Measurements from ENCODE around the gene OSCAR. TPM values are rescaled to one million over a fixed set of nuclear protein-coding genes. Genes with fewer than 3 reads are reported as not detected.
"Not testable (repeated sequence)": the region's sequence is repeated elsewhere in the genome, so short reads cannot be mapped to it uniquely, and the experiment has no call there.

The OSCAR gene
- total RNA-seq, 1 donor from 2014 or later: 0.40 TPM

DNA sequence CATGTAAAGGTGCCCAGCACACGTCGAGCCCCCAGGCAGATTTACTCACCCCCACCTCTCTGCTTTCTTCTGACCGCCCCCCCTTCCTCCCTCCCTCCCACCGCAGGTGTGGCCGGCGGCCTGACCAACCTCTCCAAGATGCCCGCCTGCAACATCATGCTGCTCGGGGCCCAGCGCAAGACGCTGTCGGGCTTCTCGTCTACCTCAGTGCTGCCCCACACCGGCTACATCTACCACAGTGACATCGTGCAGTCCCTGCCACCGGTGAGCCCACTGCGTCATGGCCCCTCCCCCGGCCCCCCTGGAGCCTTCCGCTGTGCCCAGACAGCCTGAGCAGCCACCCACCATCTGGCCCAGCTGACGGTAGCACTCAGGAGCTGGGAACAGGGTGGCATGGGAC lies 23.8 kb upstream of the OSCAR start:
- no peak for ATAC-seq

DNA sequence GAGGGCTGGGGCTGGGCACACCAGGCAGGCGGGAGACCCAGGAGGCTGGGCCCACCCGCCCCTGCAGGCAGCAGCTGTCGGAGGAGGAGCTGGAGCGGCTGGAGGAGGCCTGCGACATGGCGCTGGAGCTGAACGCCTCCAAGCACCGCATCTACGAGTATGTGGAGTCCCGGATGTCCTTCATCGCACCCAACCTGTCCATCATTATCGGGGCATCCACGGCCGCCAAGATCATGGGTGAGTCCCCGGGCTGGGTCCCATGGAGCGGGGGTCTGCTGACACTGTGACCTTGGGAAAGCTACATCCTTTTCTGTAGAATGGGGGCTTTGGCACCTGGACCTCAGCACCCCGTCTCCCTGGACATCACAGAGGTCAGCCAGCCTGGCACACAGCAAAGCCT lies 23.1 kb upstream of the OSCAR start:
- ATAC-seq: no peak

DNA sequence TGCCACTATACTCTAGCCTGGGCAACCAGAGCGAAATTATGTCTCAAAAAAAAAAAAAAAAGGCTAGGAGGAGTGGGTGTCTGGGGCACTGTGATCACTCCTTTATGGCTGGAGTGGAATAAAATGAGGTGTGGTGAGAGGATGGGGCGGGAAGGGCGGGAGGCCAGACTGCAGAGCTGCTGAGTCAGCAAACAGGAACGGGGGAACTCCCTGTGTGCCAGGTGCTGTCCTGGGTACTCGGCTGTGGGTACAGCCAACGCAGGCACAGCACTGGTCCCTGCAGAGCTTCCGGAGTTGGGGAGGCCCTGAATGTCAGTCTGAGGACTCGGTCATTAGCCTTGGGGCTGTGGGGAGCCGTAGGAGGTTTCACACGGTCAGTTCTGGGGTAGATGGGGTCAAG lies 20.7 kb upstream of the OSCAR start:
- no peak for ATAC-seq

DNA sequence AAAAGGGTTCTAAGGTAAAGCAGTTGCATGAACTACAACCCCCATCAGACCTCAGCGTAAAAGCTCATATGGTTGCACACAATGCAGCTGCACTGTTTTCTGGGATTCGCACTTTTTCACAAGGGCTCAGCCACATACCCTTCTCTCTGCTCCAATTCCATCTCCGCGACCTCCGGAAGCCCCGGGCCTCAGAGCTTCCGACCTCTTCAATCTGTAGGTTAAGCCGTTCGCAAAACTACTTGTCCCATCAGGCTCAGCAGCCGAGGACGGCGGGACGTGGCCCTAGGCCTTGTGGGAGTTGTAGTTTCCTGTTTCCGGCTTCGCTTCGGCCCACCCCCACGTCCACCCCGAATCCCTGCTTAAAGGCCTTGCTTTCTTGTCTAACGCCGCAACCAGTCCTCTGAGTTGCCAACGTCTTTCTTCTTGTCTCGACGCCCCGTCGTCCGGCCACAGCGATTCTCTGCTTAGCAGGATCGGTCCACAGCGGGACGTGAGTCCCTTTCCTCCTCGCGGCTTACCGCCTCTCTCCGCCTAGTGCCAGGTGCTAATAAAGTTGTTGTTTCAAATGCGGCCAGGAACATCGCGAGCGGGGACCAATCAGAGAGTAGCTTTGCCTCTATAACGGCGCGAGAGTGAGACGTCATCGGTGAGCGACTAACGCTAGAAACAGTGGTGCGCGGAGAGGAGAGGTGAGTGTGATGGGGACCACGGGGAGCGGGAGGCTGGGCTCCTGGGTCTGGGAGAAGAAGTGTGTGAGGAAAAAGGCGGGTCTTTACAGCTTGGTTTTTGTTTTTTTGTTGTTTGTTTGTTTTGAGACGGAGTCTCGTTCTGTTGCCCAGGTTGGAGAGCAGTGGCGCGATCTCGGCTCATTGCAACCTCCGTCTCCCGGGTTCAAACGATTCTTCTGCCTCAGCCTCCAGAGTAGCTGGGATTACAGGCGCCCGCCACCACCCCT lies 14.8 kb upstream of the OSCAR start, which contains the start of the genes PRPF31 and TFPT:
Gene PRPF31, plus strand, starts transcription at position 646 of the 955 bp plus-strand sequence. CDS start 2,525 bp downstream, outside the sequence.
Gene TFPT, minus strand, starts transcription at position 549 of the 955 bp plus-strand sequence. Its CDS starts 388 bp downstream, at position 161.
- peak; percentile 94 for ATAC-seq

DNA sequence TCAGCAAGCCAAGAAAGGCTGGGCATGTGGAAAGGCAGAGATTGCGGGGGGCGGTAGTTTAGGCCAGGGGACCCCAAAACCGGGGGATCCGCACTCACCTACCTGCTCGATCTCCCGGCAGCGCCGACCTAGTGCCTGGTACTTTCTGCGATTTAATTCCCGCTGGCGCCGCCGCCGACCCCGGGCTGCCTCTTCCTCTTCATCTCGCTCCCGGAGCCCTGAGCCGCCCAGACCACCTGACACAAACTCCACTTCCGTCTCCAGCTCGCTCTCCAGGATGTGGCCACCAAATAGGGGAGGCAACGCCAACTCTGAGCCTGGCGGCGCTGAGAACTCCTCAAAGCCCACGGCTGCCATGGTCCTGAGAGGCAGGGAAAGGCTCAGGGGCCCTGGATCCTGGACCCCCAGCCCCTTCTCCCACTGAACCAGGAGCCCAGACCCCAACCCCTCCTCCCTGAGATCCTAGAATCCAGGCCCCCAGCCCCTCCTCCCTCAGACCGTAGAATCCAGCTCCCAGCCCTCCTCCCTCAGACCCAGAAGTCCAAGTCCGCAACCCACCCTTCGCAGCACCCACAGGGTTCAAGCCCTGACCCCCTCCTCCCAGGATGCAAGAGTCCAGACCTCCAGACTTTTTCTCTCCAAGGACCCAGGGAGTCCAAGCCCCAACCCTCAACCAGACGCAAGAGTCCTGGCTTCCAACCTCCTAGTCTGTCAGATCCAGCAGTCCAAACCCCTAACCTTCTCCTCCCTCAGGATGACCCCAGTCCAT lies 13.9 kb upstream of the OSCAR start:
- peak; percentile 42 for ATAC-seq

DNA sequence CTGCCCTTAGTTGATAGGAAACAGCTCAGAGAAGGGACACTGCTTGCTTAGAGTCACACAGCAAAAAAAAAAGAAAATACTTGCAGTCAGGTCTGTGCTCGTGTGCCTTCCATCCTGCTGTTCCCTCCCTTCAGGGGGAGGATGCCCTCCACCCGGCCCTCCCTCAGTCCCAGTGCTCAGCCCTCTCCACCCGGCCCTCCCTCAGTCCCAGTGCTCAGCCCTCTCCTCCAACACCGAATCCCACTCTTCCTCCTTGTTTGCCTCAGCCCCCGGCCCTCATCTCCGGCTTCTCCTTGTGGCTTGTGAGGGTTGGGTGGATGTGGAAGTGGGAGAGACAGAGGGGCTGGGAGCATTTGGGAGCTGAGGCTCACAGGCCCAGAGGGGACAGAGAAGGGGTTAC lies 9.0 kb upstream of the OSCAR start:
- peak; percentile 59 for ATAC-seq

DNA sequence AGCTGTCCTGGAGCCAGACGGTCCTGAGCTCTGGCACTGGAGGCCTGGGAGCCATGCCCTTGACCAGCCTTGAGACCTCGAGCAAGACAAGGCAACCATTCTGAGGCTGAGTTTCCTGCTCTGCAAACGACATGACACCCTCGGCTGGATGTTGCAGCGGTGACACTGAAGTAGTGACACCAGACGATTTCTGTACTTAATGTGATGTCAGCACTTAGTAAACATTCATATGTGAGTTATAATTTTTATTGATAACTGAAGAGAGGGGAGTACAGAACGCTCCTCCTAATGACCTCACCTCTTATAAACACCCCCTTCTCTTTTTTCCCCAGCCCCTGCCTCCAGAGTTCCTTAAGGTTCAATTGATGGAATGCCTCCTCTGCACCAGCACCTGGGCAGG lies 7.9 kb upstream of the OSCAR start:
- ATAC-seq: no peak

DNA sequence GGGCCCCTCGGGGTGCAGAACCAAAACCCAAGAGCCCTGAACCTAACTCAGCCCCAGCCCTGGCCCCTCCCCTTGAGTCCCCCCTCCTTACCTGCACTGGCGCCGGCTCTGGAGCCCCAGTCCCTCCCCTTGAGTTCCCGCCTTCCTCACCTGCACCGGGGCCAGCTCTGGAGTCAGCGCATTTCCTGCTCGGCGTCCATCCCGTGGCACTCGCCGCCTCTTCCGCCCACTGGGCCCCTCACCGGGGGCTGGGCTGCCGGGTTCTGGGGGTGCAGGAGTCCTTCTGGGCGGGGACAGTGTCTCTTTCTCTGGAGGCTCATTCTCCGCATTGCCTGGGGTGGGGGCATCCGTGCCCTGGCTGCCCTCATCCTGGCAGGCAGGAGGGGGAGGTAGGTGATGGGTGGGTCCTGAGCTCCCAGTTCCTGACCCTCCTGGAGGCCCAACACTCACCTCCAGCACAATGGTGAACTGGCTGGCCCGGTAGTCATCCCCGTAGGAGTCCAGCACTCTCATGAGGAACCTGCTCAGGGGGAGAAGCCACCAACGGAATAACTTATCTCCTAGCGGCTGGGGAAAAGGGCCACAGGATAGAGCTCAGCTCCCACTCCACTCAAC lies 7.4 kb upstream of the OSCAR start:
- no peak for ATAC-seq

DNA sequence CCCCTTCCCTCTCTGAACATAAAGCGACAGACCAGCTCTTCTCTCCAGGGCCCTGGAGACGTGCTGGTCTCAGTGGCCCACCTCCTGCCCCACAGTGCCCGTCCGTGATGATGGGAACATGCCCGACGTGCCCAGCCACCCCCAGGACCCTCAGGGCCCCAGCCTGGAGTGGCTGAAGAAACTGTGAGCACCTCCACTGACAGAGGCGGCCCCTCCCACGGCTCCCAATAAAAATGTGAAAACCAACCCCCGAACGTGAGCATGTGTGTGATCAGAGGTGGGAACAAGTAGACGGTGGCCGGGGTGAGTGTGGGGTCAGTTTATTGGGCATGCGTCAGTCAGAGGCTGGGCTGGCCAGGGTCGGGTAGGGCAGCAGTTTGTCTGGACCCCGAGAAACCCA lies 6.1 kb upstream of the OSCAR start:
- no peak for ATAC-seq

DNA sequence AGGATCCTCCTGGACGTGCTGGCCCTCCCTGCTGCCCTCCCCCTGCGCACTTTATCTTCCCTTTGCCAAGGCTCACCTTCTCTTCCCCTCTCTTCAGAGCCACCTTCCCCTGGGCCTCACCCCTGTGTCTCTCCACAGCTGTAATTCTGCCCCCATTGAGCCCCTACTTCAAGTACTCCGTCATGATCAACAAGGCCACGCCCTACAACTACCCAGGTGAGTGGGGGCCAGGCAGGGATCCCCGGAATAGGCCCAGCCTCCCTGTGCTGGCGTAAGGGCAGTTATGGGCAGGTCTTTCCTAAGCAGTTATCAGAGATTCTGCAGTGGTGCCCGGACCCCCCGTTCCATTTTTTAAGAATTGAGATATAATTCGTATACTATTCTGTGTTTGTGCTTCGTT lies 5.2 kb upstream of the OSCAR start:
- no peak for ATAC-seq

DNA sequence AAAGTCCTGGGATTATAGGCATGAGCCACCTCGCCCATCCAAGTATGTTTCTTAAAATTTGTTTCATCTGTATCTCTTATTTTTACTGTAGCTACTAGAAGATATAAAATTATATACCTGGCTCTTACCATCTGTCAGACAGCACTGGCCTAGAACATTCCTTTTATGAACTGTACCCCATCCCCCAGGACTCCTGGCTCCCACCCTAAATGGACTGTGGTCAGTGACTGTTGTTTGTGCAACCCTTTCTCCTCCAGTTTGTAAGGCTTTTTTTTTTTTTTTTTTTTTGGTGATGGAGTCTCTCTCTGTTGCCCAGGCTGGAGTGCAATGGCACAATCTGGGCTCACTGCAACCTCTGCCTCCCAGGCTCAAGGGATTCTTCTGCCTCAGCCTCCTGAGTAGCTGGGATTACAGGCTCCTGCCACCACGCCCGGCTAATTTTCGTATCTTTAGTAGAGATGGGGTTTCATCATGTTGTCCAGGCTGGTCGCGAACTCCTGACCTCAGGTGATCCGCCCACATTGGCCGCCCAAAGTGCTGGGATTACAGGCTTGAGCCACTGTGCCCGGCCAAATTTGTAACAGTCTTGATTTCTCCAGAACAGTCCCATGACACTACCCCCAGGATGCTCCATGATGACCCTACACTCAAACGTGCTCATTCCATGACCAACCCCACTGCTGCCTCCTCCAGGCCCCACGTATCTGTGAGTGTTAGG lies 4.6 kb upstream of the OSCAR start:
- ATAC-seq: no peak

DNA sequence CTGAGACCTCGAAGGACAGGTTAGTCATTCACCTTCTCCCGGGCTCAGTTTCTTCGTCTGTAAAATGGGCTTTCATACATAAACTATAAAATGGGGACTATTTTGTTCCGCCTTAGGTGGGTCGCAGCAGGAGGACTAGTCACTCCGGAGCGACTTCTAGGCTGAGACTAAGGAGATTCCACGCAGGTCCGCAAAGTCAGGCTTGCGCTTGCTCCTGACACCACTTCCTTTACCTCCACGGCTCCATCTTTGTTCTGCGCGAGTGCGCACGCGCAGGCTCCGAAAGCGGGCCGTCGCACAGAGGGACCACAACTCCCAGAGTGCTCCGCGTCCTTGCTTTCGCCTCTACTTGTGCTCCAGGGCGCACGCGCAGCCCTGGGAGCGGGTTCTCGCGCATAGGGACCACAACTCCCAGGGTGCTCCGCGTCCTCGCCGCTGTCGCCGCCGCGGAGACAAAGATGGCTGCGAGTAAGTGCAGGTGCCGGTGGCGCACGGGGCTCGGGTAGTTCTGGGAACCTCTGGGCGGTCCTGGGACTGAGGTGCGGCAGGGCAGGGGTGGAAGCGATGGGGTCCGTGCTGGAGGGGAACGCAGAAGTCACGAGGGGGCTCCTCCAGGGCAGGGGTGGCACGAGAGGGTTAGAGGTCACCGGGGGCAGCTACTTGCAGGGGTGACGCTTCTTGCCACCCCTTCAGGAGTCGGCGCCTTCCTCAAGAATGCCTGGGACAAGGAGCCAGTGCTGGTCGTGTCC lies 2.0 kb upstream of the OSCAR start, which contains the start of gene NDUFA3:
Gene NDUFA3, plus strand, starts transcription at position 435 of the 749 bp plus-strand sequence. Its CDS starts 24 bp downstream, at position 459.
- ATAC-seq: peak; percentile 99

DNA sequence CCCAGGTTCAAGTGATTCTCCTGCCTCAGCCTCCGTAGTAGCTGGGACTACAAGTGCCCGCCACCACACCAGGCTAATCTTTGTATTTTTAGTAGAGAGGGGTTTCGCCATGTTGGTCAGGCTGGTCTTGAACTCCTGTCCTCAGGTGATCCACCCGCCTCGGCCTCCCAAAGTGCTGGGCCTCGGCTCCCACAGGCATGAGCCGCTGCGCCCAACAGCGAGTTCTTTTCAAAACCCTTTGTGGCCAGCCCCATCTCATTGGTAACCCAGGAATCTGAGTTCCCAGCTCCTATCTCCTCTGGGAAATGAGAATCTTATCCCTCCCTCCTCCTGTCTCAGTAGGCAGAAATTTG lies 724 bp downstream of the OSCAR start:
- ATAC-seq: not testable (repeated sequence)

DNA sequence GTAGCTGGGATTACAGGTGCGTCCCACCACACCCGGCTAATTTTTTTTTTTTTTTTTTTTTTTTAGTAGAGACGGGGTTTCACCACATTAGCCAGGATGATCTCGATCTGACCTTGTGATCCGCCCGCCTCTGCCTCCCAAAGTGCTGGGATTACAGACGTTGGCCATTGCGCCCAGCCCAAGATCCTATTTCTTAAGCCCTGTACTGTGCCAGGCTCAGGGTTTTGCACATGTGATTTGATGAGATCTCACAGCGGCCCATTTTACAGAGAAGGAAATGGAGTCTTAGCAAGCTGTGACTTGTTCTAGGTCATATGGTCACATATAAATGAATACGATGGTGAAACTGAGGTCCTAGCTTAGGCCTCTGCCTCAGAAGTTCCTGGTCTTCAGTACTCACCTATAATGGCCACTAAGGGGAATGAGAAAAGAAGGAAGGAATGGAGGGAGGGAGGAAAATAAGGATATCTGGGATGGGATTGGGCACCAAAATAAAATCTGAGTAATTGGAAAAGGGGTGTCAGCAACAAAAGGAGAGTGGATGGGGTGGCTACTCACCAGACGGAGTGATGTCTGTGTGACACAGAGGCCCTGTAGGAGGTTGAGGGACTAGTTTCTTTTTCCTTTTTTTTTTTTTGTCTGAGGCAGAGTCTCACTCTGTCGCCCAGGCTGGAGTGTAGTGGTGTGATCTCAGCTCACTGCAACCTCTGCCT lies 1.3 kb downstream of the OSCAR start:
- ATAC-seq: no peak

DNA sequence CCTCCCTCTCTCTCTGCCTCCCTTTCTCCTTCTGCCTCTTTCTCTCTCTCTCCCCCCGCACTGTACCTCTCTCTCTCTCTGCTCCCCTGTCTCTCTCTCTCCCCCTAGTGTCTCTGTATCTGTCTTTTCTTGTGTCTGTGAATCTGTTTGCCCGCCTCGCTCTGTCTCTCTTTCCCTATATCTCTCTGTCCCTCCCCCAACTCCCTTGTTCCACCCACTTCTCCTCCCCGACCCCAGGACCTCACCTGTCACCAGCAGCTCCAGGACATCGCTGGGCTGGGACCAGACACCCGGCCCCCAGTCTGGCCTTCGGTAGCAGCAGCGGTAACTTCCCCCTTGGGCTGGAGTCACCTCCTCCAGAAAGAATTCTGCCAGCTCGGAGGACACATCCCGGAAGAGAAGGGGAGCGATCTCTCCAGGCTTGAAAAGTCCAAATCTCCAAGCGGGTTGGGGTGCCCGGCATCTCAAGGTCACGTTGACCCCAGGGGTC lies 3.9 kb downstream of the OSCAR start:
- peak; percentile 42 for ATAC-seq

DNA sequence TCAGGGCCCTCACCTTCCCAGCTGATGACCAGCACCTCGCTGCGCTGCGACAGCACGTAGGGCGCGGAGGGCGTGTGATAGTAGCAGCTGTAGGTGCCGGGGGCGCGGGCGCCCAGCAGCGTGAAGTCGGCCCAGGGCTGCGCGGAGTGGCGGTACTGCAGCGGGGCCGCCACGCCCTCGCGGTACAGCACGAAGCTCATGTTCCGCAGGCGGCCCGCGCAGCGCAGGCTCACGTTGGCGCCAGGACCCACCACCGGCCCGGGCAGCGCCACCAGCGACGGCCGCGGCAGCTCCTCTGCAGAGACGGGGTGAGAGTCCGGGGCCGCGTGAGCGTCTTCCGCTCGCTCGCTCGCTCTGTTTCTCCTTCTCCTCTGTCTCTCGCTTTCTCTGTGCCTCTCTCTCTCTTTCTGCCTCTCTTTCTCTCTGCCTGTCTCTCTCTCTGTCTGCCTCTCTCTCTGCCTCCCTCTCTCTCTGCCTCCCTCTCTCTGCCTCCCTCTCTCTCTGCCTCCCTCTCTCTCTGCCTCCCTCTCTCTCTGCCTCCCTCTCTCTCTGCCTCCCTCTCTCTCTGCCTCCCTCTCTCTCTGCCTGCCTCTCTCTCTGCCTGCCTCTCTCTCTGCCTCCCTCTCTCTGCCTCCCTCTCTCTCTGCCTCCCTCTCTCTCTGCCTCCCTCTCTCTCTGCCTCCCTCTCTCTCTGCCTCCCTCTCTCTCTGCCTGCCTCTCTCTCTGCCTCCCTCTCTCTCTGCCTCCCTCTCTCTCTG lies 4.6 kb downstream of the OSCAR start:
- ATAC-seq: peak; percentile 83

DNA sequence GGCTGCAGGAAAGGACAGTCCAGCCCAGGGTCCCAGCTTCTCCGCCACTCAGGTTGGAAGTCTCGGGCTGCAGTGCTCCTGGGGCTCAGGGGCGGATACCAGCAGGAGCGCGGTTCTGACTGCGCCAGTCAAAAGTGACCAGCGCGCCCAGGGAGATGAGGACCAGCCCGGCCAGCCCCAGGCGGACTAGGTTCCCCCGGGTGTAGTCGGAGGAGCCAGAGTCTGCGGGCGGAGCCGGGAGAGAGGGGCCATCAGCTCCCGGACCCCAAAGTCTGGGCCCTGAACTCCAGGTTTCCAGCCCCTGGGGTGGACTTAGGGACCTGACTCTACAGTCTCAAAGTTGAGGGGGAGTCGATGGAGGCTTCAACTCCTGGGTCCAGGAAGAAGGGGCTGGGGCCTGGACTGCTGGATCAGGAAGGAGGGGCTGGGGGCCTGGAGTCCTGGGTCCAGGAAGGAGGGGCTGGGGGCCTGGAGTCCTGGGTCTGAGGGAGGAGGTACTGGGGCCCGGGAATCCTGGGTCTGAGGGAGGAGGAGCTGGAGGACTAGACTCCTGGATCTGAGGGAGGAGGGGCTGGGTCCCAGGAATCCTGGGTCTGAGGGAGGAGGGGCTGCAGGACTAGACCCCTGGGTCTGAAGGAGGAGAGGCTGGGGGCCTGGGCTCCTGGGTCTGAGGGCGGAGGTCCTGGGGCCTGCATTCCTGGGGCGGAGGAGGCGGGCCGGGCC lies 5.3 kb downstream of the OSCAR start:
- no peak for ATAC-seq

DNA sequence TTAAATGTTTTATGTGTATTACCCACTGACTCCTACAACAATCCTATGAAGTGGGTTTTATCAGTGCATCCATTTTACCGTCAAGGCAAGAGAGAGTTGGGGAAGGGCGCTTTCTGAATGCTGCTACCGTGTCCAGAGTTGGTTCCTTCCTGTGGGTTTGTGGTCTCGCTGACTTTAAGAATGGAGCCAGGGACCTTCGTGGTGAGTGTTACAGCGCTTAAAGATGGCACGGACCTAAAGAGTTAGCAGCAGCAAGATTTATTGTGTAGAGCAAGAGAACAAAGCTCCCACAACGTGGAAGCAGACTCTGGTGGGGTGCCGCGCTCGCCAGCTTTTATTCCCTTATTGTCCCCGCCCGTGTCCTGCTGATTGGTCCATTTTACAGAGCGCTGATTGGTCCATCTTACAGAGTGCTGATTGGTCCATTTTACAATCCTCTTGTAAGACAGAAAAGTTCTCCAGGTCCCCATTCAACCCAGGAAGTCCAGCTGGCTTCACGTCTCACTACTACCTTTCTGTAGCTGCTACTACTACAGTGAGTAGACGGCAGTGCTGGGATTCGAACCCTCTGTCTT lies 6.1 kb downstream of the OSCAR start:
- no peak for ATAC-seq

DNA sequence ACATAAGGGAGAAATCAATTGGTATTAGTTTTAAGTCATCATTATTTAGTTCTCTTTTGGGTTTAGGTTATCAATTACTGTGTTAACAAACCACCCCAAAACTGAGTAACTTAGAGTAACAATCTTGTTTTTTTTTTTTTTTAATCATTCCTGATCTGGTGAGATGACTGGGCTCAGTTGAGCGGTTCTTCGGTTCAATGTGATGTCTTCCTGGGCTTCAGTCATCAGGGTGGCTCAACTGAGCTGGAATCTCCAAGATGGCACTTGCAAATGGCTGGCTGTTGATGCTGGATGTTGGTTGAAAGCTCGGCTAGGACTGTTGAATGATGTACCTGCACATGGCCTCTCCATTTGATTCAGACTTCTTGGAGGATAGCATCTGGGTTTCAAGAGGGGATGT lies 16.2 kb downstream of the OSCAR start:
- ATAC-seq: no peak
